Measurements from ENCODE around the gene FURIN. TPM values are rescaled to one million over a fixed set of nuclear protein-coding genes. Genes with fewer than 3 reads are reported as not detected.
A peak's percentile ranks its signal among the peaks of the same experiment; 100 is the strongest.

FURIN gene
- total RNA-seq, 1 donor from 2014 or later: 26.5 TPM

DNA sequence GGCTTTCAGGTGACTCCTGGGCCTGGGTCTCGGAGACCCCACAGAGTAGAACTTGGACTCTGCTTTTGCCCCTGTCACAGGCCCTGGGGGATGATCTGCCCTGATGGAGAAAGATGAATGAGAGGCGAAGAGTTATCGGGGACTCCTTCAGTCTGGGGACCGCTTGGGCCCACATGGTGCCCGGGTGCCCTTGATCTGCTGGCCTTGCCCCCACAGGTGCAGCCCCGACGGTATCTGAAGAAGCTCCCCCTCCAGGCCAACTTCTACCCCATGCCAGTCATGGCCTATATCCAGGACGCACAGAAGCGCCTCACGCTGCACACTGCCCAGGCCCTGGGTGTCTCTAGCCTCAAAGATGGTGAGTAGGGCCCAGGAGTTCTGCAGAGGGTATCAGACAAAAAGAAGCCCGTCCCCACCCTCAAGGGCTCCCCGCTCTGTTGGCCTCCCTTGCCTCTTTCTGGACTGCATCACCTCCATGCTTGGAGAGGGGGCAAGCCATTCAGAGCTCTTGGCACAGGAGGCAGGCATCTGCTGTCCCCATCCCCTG, 45.1 kb downstream of the FURIN start:
- H3K27ac Mint-ChIP-seq (ENCODE audit: unreplicated experiment): peak overlapping the region; percentile 75
- H3K36me3 Mint-ChIP-seq (ENCODE audit: unreplicated experiment): peaks cover 4% of the 10 kb centered on the region
- no peak for DNase-seq
- peaks cover 13% of the 10 kb centered on the region for H3K9me3 Mint-ChIP-seq (ENCODE audit: unreplicated experiment)
- H3K4me1 Mint-ChIP-seq (ENCODE audit: low read depth, unreplicated experiment): peaks cover 27% of the 10 kb centered on the region
- H3K27me3 Mint-ChIP-seq (ENCODE audit: unreplicated experiment): peaks cover 3% of the 10 kb centered on the region
- H3K4me3 Mint-ChIP-seq (ENCODE audit: unreplicated experiment): no peak overlapping the region
- TF ChIP-seq CTCF (IDR thresholded peaks at IDR 0.05; ENCODE audit: partially characterized antibody, unreplicated experiment): no peak

DNA sequence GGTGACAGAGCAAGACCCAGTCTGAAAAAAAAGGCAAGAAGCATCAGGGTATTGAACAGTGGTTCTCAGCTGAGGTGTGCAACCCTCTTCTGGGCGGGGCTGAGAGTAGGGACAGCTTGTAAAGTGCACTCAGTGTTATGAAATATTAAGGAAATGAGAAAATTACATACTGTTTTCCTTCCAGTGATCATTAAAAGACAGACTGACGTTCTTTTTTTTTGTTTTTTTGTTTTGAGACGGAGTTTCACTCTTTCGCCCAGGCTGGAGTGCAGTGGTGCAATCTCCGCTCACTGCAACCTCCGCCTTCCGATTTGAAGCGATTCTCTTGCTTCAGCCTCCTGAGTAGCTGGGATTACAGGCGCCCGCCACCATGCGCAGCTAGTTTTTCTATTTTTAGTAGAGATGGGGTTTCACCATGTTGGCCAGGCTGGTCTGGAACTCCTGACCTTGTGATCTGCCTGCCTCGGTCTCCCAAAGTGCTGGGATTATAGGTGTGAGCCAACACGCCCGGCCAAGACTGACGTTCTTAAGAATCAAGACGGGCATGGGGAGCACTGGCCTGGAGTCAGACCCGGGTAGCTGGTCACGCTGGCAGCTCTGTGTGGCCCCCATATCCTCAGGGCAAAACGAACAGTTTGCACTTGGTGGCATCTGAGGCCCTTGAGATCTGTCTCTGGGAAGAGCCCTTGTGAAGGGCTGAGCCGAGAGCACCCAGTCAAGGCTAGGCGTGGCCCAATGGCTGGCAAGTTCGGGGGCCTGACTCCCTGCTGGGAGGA, 46.1 kb downstream of the FURIN start:
- H3K9me3 Mint-ChIP-seq (ENCODE audit: unreplicated experiment): peaks cover 13% of the 10 kb centered on the region
- peaks cover 27% of the 10 kb centered on the region for H3K4me1 Mint-ChIP-seq (ENCODE audit: low read depth, unreplicated experiment)
- peak overlapping the region; percentile 89 for H3K27ac Mint-ChIP-seq (ENCODE audit: unreplicated experiment)
- peaks cover 3% of the 10 kb centered on the region for H3K27me3 Mint-ChIP-seq (ENCODE audit: unreplicated experiment)
- TF ChIP-seq CTCF (IDR thresholded peaks at IDR 0.05; ENCODE audit: partially characterized antibody, unreplicated experiment): no peak
- H3K4me3 Mint-ChIP-seq (ENCODE audit: unreplicated experiment): peak overlapping the region; percentile 53
- DNase-seq: no peak
- peaks cover 5% of the 10 kb centered on the region for H3K36me3 Mint-ChIP-seq (ENCODE audit: unreplicated experiment)

DNA sequence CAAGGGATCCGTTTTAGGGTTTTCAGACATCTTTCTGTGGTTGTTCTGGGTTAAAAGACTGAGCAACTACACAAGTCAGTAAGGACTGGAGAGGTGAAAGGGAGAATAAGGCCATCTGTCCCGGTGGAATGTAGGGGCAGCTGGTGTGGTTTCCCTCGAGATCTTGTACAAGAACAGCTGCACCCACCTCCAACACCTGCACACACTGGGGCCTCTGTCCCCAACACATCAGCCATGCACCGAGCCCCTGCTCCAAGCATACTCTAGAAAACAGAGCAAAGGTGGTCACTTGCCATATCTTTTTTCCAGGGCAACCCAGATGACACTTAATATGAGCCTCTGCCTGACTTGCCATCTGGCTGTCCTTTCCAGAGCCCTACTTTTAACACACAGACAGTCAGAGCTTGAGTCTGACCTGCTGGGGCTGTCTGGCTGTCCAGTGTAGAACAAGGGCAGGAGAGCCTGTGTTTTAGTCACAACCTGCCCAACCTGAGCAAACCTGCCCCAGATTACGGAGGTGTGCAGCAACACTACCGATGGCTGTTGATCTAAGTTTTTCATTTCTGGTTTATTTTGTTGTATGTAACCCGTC, 46.9 kb downstream of the FURIN start:
- peak; percentile 44 for DNase-seq
- TF ChIP-seq CTCF (IDR thresholded peaks at IDR 0.05; ENCODE audit: partially characterized antibody, unreplicated experiment): no peak
- Mint-ChIP-seq H3K27ac (ENCODE audit: unreplicated experiment) (peak overlapping the region; percentile 89), H3K27me3 (ENCODE audit: unreplicated experiment) (peaks cover 7% of the 10 kb centered on the region), H3K4me1 (ENCODE audit: low read depth, unreplicated experiment) (peaks cover 27% of the 10 kb centered on the region), H3K36me3 (ENCODE audit: unreplicated experiment) (peaks cover 5% of the 10 kb centered on the region), H3K4me3 (ENCODE audit: unreplicated experiment) (peak overlapping the region; percentile 53), H3K9me3 (ENCODE audit: unreplicated experiment) (peaks cover 16% of the 10 kb centered on the region)

DNA sequence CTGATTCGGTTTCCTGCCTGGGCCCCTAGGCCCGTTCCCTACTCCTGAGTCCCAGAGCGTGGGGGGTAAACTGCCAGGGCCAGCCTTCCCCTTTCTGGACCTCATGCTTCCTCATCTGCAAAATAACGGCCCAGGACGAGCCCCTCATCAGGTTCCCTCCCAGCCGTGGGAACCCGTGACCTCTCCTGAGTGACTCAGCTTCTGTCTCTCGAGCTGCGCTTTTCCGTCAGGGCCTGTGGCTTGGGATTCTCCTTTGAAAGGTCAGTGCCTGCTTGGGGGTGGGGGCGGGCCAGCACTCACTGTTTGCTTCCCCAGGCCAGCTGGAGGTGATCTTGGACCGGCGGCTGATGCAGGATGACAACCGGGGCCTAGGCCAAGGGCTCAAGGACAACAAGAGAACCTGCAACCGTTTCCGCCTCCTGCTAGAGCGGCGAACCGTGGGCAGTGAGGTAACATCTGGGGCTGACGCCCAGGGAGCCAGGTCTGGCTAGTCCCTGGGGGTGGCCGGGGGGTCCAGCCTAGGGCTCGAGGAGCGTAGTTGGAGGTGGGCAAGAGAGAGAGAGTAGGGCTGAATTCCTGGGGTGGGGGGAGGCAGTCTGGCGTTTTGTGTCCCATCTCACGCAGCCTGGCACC, 47.5 kb downstream of the FURIN start:
- Mint-ChIP-seq H3K9me3 (ENCODE audit: unreplicated experiment) (peaks cover 16% of the 10 kb centered on the region), H3K4me1 (ENCODE audit: low read depth, unreplicated experiment) (peaks cover 27% of the 10 kb centered on the region), H3K27me3 (ENCODE audit: unreplicated experiment) (peaks cover 7% of the 10 kb centered on the region), H3K27ac (ENCODE audit: unreplicated experiment) (peak overlapping the region; percentile 89), H3K36me3 (ENCODE audit: unreplicated experiment) (peaks cover 5% of the 10 kb centered on the region), H3K4me3 (ENCODE audit: unreplicated experiment) (peak overlapping the region; percentile 53)
- TF ChIP-seq CTCF (IDR thresholded peaks at IDR 0.05; ENCODE audit: partially characterized antibody, unreplicated experiment): no peak
- DNase-seq: no peak
